Colonic mucosa (tissue), 4 donors: ENCODE results near the gene GSE1. TPM values are rescaled to one million over a fixed set of nuclear protein-coding genes. Genes with fewer than 3 reads are reported as not detected.

Source experiments
- DNase-seq: peaks from one replicate; pipeline ENCODE4 v3.0.0-alpha.2; 2020
- H3K27ac ChIP-seq: fragments of 200-600 bp; one replicate; pipeline ENCODE4 v1.8.0; 2021
- H3K27me3 ChIP-seq: fragments of 200-600 bp; one replicate; pipeline ENCODE4 v1.8.0; 2021
- H3K36me3 ChIP-seq: fragments of 200-600 bp; one replicate; pipeline ENCODE4 v1.8.0; 2021
- H3K4me1 ChIP-seq: fragments of 200-600 bp; one replicate; pipeline ENCODE4 v1.8.0; 2021; ENCODE audit warnings: mild to moderate bottlenecking
- H3K4me3 ChIP-seq: fragments of 200-600 bp; one replicate; pipeline ENCODE4 v1.8.0; 2021
- H3K9ac ChIP-seq, 2 donors: one replicate each; pipeline ENCODE4 v1.7.0; 2013; ENCODE audit warnings: control low read depth in 2 of 2, low read depth in 2 of 2, low read length in 2 of 2
- H3K9me3 ChIP-seq: fragments of 200-600 bp; one replicate; pipeline ENCODE4 v1.8.0; 2021
- CTCF ChIP-seq: fragments of 200-600 bp; IDR thresholded peaks from one replicate; pipeline ENCODE4 v1.8.0; 2022; ENCODE audit warnings: antibody characterized with exemption, mild to moderate bottlenecking
- intact Hi-C: fragments of 100-400 bp; cut with DNase I; formaldehyde crosslinking; loops from one replicate; pipeline ENCODE4 v1.14.1; 2022
- total RNA-seq, 2 donors: library from RNA; stranded (reverse); fragmentation: NEBNext Ultra II Directional in 1 of 2; extraction: Animal tissue kit (Norgen Biotek cat#: 25700) in 1 of 2; gene quantifications; one replicate each; pipeline ENCODE4 v1.2.1, GENCODE V29; 2021
- donor health status: healthy.
- donor health status: DM: no; HTN: no; CAD: no.
- donor health status: DM: no; HTN: no; CAD: no.

Gene GSE1
- total RNA-seq, 2 donors from 2014 or later = 79.2 to 103 TPM

DNA sequence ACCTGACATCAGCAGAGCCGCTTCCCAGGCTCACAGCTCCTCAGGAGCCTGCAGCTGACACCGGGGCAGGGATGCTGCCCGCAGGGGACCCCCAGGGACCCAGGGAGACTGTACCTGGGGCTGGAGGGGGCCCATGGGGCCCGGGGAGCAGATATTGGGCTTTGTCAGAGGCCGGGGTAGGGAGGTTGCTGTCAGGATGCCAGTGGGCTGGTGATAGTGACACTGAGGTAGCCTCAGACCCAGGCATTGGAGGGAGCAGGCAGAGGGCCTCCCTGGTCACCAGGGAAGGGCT lies 15.1 kb downstream of the GSE1 start:
- intact Hi-C loops = no loop called here
- no peaks in the 10 kb centered on the region for H3K4me1 ChIP-seq

DNA sequence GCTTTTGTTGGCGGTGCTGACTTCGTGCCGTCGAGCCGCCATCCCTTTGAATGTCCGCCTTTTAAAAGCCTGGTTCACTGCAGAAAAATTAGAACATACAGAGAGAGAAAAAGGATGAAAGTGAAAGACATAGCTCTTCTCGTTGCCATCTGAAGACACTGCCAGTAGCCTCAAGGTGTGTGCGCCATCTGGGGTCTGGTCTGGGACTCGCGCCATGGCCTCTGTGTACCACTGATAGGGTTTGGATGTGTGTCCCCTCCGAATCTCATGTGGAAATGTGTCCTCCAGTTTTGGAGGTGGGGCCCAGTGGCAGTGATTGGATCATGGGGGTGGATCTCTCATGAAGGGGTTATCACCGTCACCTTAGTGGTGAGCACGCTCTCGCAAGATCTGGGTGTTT lies 15.5 kb downstream of the GSE1 start:
- H3K9ac ChIP-seq = no peak overlapping the region
- intact Hi-C loops = no loop called here
- H3K36me3 ChIP-seq = no peaks in the 10 kb centered on the region
- no peaks in the 10 kb centered on the region for H3K27me3 ChIP-seq
- H3K27ac ChIP-seq = no peak overlapping the region
- H3K9me3 ChIP-seq = no peaks in the 10 kb centered on the region
- H3K4me1 ChIP-seq = no peaks in the 10 kb centered on the region
- TF ChIP-seq CTCF = no peak
- DNase-seq = no peak
- H3K4me3 ChIP-seq = no peak overlapping the region

More for the DNA sequence above, 15.1 kb downstream of the GSE1 start:
- no peak for DNase-seq
- Histone ChIP-seq H3K27me3 (no peaks in the 10 kb centered on the region), H3K9me3 (no peaks in the 10 kb centered on the region), H3K4me3 (no peak overlapping the region), H3K9ac (no peak overlapping the region), H3K36me3 (no peaks in the 10 kb centered on the region), H3K27ac (no peak overlapping the region)
- TF ChIP-seq CTCF = no peak

DNA sequence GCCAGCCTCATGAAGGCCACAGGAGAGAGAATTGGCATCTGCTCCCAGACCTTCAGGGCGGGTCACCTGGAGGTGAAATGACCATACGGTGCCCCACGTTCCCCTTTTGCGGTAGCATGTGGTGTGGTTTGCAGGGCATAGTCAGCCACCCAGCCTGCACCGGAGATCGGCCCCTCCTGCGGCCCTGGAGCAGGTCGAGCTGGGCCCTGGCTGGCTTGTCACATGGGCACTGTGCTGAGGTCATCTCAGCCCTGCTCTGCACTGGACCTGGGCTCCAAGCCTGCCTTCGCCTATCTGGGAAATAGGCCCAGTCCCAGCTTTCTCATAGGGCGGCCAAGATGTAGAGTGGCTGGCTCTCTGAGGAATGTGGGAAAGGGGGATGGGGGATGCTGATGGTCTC lies 16.2 kb downstream of the GSE1 start:
- intact Hi-C loops = no loop called here
- H3K4me3 ChIP-seq = no peak overlapping the region
- no peak for DNase-seq
- no peak for TF ChIP-seq CTCF
- H3K9me3 ChIP-seq = no peaks in the 10 kb centered on the region
- H3K4me1 ChIP-seq = no peaks in the 10 kb centered on the region
- H3K27me3 ChIP-seq = no peaks in the 10 kb centered on the region
- H3K9ac ChIP-seq = no peak overlapping the region
- H3K36me3 ChIP-seq = no peaks in the 10 kb centered on the region
- no peak overlapping the region for H3K27ac ChIP-seq

GRCh38 chr16:85629853-85630252 lies 16.7 kb downstream of the GSE1 start:
- H3K4me3 ChIP-seq = no peak overlapping the region
- H3K27ac ChIP-seq = no peak overlapping the region
- no peak overlapping the region for H3K9ac ChIP-seq
- H3K9me3 ChIP-seq = no peaks in the 10 kb centered on the region
- intact Hi-C loops = no loop called here
- no peaks in the 10 kb centered on the region for H3K36me3 ChIP-seq
- H3K4me1 ChIP-seq = no peaks in the 10 kb centered on the region
- no peak for TF ChIP-seq CTCF
- no peak for DNase-seq
- H3K27me3 ChIP-seq = no peaks in the 10 kb centered on the region

GRCh38 chr16:85631230-85631629 lies 18.1 kb downstream of the GSE1 start:
- intact Hi-C loops = no loop called here
- TF ChIP-seq CTCF = no peak
- H3K9me3 ChIP-seq = no peaks in the 10 kb centered on the region
- H3K36me3 ChIP-seq = no peaks in the 10 kb centered on the region
- no peak overlapping the region for H3K9ac ChIP-seq
- H3K27ac ChIP-seq = no peak overlapping the region
- H3K4me3 ChIP-seq = no peak overlapping the region
- H3K27me3 ChIP-seq = no peaks in the 10 kb centered on the region
- no peaks in the 10 kb centered on the region for H3K4me1 ChIP-seq
- DNase-seq = no peak

GRCh38 chr16:85631802-85632393 lies 18.8 kb downstream of the GSE1 start:
- no peak overlapping the region for H3K27ac ChIP-seq
- H3K4me1 ChIP-seq = no peaks in the 10 kb centered on the region
- H3K27me3 ChIP-seq = no peaks in the 10 kb centered on the region
- DNase-seq = no peak
- H3K9me3 ChIP-seq = no peaks in the 10 kb centered on the region
- H3K36me3 ChIP-seq = no peaks in the 10 kb centered on the region
- H3K9ac ChIP-seq = no peak overlapping the region
- intact Hi-C loops = no loop called here
- H3K4me3 ChIP-seq = no peak overlapping the region
- no peak for TF ChIP-seq CTCF
